Testis (tissue), 3 donors: ENCODE measurements around the gene EIPR1. TPM values are rescaled to one million over a fixed set of nuclear protein-coding genes. Genes with fewer than 3 reads are reported as not detected.

Experiments
- DNase-seq: peaks from one replicate; pipeline ENCODE4 v3.0.0-alpha.2; 2019
- H3K27ac ChIP-seq, 2 donors: fragments of 200-600 bp; sonication (generic); one replicate each; pipeline ENCODE4 v1.5.1; 2019
- H3K27me3 ChIP-seq: fragments of 200-600 bp; sonication (generic); one replicate; pipeline ENCODE4 v1.5.1; 2019
- H3K36me3 ChIP-seq: fragments of 200-600 bp; sonication (generic); one replicate; pipeline ENCODE4 v1.5.1; 2017; ENCODE audit warnings: low read depth; ENCODE audit errors: missing control alignments
- H3K4me1 ChIP-seq: fragments of 200-600 bp; sonication (generic); one replicate; pipeline ENCODE4 v1.5.1; 2019
- H3K4me3 ChIP-seq, 2 donors: fragments of 200-600 bp; sonication (generic); one replicate each; pipeline ENCODE4 v1.5.1; 2017 to 2019
- H3K9me3 ChIP-seq: fragments of 200-600 bp; sonication (generic); one replicate; pipeline ENCODE4 v1.5.1; 2017
- POLR2A ChIP-seq: fragments of 450-650 bp; IDR thresholded peaks from one replicate; pipeline ENCODE4 v1.6.1; 2017; ENCODE audit warnings: antibody characterized with exemption, mild to moderate bottlenecking, moderate library complexity
- WGBS, 2 donors: methylation state at CpG; one replicate each; pipeline ENCODE4 v1.1.5; 2018; 5-methylcytosine and 5-hydroxymethylcytosine counted together
- intact Hi-C: fragments of 100-400 bp; cut with DNase I; formaldehyde crosslinking; loops from one replicate; pipeline ENCODE4 v1.15.1; 2023; ENCODE audit warnings: low total_unique reads
- polyA plus RNA-seq: library from polyadenylated mRNA; stranded (reverse); fragments of 350-450 nt; fragmentation: Illumina TruSeq; extraction: RNeasy Lipid Tissue Mini Kit (QIAGEN cat#74804); gene quantifications from one replicate; pipeline ENCODE4 v1.2.3, GENCODE V29; 2014; ENCODE audit warnings: low read depth, low replicate concordance; ENCODE audit not compliant: insufficient read depth
- total RNA-seq, 2 donors: library from RNA; depleted of rRNA; stranded (reverse); fragments of >200 nt; gene quantifications; one replicate each; pipeline ENCODE4 v1.2.3, GENCODE V29; 2016
- TF ChIP-seq, protein P1 (sequence below), 3 experiments: fragments of 450-650 bp in 2 of 3; fragments of 200-600 bp in 1 of 3; sonication (generic) in 1 of 3; IDR thresholded peaks; one replicate each; pipeline ENCODE4 v1.5.1; 2016 to 2019; ENCODE audit warnings: antibody characterized with exemption in 3 of 3, mild to moderate bottlenecking in 2 of 3, moderate library complexity in 1 of 3

The EIPR1 gene
- total and polyA plus RNA-seq, 3 donors from 2014 or later = 31.5 to 40.2 (median 32.1) TPM

DNA sequence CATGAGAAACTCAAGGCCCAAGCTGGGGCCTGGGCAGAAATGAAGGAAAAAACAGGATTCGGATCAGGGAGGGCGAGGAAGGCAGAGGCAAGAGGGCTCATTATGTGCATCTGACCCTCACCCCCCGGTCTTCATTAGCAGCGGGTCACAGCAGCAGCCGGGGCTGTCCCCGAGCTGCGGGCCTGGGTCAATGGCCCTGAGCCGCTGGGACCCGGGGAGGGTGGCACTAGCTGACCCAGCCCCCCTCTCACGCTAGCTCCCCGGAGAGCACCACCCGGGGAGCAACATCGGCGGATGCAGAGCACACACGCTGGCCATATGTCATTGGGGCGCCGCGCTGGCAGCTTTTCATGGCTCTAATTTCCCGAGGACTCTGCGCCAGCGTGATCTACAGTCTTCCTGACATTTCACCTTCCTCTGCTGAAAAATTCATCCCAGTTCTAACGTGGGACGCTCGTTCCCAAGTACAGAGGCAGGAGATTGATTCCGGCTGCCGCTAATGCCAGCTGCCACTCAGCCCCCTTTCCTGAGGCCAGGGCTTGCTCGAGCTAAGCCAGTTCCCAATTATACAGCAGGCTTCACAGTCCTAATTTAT is 63.7 kb downstream of the EIPR1 start:
- no peak for DNase-seq
- Histone ChIP-seq H3K36me3 (no peaks in the 10 kb centered on the region), H3K9me3 (no peaks in the 10 kb centered on the region), H3K27ac (no peak overlapping the region), H3K4me1 (peaks cover 3% of the 10 kb centered on the region), H3K4me3 (no peak overlapping the region), H3K27me3 (no peaks in the 10 kb centered on the region)
- no peak for TF ChIP-seq POLR2A
- TF ChIP-seq, protein P1, sequence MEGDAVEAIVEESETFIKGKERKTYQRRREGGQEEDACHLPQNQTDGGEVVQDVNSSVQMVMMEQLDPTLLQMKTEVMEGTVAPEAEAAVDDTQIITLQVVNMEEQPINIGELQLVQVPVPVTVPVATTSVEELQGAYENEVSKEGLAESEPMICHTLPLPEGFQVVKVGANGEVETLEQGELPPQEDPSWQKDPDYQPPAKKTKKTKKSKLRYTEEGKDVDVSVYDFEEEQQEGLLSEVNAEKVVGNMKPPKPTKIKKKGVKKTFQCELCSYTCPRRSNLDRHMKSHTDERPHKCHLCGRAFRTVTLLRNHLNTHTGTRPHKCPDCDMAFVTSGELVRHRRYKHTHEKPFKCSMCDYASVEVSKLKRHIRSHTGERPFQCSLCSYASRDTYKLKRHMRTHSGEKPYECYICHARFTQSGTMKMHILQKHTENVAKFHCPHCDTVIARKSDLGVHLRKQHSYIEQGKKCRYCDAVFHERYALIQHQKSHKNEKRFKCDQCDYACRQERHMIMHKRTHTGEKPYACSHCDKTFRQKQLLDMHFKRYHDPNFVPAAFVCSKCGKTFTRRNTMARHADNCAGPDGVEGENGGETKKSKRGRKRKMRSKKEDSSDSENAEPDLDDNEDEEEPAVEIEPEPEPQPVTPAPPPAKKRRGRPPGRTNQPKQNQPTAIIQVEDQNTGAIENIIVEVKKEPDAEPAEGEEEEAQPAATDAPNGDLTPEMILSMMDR (IDR thresholded peaks at IDR 0.05) = no peak
- intact Hi-C loops = no loop called here
- 60 to 61% methylated on average over 11 to 27 of the region's 27 CpGs for WGBS, 2 donors

GRCh38 chr2:3312576-3313345 is 64.9 kb downstream of the EIPR1 start:
- no peaks in the 10 kb centered on the region for H3K36me3 ChIP-seq
- H3K4me1 ChIP-seq = peaks cover 3% of the 10 kb centered on the region
- H3K4me3 ChIP-seq = no peak overlapping the region
- no peak for DNase-seq
- TF ChIP-seq POLR2A = no peak
- TF ChIP-seq, protein P1 (IDR thresholded peaks at IDR 0.05) = no peak
- intact Hi-C loops = no loop called here
- 90 to 96% methylated on average over 12 of the region's 12 CpGs for WGBS, 2 donors
- no peaks in the 10 kb centered on the region for H3K27me3 ChIP-seq
- H3K9me3 ChIP-seq = no peaks in the 10 kb centered on the region
- H3K27ac ChIP-seq = no peak overlapping the region

DNA sequence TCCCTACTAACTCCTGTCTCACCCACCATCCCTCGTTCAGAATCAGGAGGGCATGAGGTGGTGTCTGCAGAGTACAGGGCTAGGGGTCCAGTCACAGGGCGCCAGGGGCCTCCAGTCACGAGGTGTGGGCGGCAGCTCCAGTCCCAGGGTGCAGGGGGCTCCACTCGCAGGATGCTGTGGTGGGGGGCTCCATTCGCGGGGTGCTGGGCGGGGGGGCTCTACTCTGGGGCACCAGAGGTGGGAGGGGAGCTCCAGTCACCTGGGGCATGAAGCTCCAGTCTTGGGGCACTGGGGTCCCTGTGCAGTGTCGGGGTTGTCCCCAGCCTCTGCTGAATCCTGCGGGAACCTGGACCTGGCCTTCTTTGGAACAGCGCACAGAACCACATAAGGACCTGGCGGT is 66.0 kb downstream of the EIPR1 start:
- DNase-seq = no peak
- Histone ChIP-seq H3K27ac (no peak overlapping the region), H3K4me3 (no peak overlapping the region), H3K36me3 (no peaks in the 10 kb centered on the region), H3K27me3 (no peaks in the 10 kb centered on the region), H3K4me1 (peaks cover 3% of the 10 kb centered on the region), H3K9me3 (no peaks in the 10 kb centered on the region)
- intact Hi-C loops = no loop called here
- no peak for TF ChIP-seq POLR2A
- TF ChIP-seq, protein P1 (IDR thresholded peaks at IDR 0.05) = no peak
- WGBS, 2 donors = 95 to 97% methylated on average over 4 to 12 of the region's 12 CpGs

DNA sequence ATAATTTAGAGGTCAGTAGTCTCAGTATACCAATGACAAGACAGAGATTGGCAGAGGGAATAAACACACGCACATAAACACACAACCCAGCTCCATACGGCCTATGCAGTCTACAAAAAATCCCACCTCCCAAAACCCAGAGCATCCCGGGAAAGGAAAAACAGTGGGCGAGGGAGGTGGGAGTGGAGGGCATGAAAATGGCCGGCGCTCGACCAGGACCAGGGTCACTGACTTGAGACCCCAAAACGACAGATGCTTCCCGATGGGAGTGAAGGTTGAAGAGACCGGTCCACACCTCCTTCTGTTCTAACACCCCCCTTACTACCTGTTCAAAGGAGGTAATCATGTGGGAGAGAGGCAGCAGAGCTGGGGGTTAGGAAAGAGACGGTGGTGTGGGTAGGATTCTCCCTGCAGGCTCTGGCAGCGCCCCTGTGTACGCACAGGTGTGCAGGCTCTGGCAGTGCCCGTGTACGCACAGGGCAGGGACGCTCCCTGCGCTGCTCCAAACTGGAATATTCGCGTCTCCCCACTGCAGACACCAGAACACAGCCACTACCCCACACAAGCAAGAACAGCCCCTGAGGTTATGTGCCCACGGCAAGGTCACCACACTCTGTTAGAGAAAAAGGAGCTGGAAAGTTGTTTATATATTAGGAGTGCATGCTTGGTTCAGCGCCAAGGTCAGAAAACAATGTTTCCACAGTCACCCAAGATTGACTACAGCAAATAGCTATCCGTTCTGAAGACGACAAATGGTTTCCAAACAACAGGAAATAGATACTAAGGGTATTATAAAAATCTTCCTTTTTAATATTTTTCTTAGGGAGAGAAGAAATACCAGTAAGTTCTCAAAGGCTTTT is 67.9 kb downstream of the EIPR1 start:
- no peaks in the 10 kb centered on the region for H3K9me3 ChIP-seq
- TF ChIP-seq POLR2A = no peak
- TF ChIP-seq, protein P1 (IDR thresholded peaks at IDR 0.05) = no peak
- intact Hi-C loops = loop anchor here (5.0 kb wide), 1 partner anchor 1187 kb away; no protein-coding TSS in a partner anchor
- WGBS, 2 donors = 37 to 66% methylated on average over 22 to 23 of the region's 23 CpGs
- peak; percentile 73 for DNase-seq
- H3K27me3 ChIP-seq = no peaks in the 10 kb centered on the region
- H3K36me3 ChIP-seq = no peaks in the 10 kb centered on the region
- peak overlapping the region in 1 of 2 donors; percentile 41 for H3K27ac ChIP-seq
- H3K4me1 ChIP-seq = peaks cover 3% of the 10 kb centered on the region
- peak overlapping the region in 1 of 2 donors; percentile 4 for H3K4me3 ChIP-seq
